ENCODE data around the gene KCNA2.

GRCh38 chr1:110596312-110596711, 9.8 kb downstream of the KCNA2 start:
- TF ChIP-seq CTCF (IDR thresholded peaks at IDR 0.05): no peak
- no peak for TF ChIP-seq POLR2A (IDR thresholded peaks at IDR 0.05)
